Mesothelial cell of epicardium (in vitro differentiated cells): Measurements from ENCODE around the gene OTOP2. TPM values are rescaled to one million over a fixed set of nuclear protein-coding genes. Genes with fewer than 3 reads are reported as not detected.
"Not testable (repeated sequence)": the region's sequence is repeated elsewhere in the genome, so short reads cannot be mapped to it uniquely, and the experiment has no call there.

ENCODE experiments used
- DNase-seq, 2 experiments: peaks; one replicate each; pipeline ENCODE4 v3.0.0; 2021; ENCODE audit warnings: low spot score in 2 of 2; ENCODE audit not compliant: unreplicated experiment in 2 of 2
- H3K27ac Mint-ChIP-seq: 2 replicates; pipeline ENCODE4 v1.8.0; 2021; ENCODE audit warnings: mixed read lengths
- H3K27me3 Mint-ChIP-seq: 2 replicates; pipeline ENCODE4 v1.8.0; 2021; ENCODE audit warnings: low read depth, mixed read lengths
- H3K36me3 Mint-ChIP-seq: 2 replicates; pipeline ENCODE4 v1.8.0; 2021; ENCODE audit warnings: mixed read lengths
- H3K4me1 Mint-ChIP-seq: 2 replicates; pipeline ENCODE4 v1.8.0; 2021; ENCODE audit warnings: mixed read lengths
- H3K4me3 Mint-ChIP-seq: 2 replicates; pipeline ENCODE4 v1.8.0; 2021; ENCODE audit warnings: mild to moderate bottlenecking, moderate library complexity, mixed read lengths
- H3K9me3 Mint-ChIP-seq: 2 replicates; pipeline ENCODE4 v1.8.0; 2021; ENCODE audit warnings: mixed read lengths
- CTCF ChIP-seq: fragments of 200-600 bp; sonication (generic); IDR thresholded peaks from one replicate; pipeline ENCODE4 v1.5.0; 2021; ENCODE audit warnings: antibody characterized with exemption; ENCODE audit not compliant: unreplicated experiment
- total RNA-seq: library from RNA; stranded (reverse); gene quantifications from 3 replicates; pipeline ENCODE4 v1.2.1, GENCODE V29; 2021

Gene OTOP2
- total RNA-seq, 1 donor from 2014 or later = not detected

- Mint-ChIP-seq H3K9me3 (no peaks in the 10 kb centered on the region), H3K27me3 (peaks cover 8% of the 10 kb centered on the region), H3K27ac (no peak overlapping the region), H3K36me3 (no peaks in the 10 kb centered on the region), H3K4me3 (no peak overlapping the region), H3K4me1 (peaks cover 15% of the 10 kb centered on the region)
- no peak for DNase-seq
- no peak for TF ChIP-seq CTCF
Observed at GRCh38 chr17:74903671-74904070, 20.4 kb upstream of the OTOP2 start.

- TF ChIP-seq CTCF = no peak
- DNase-seq = no peak
- no peaks in the 10 kb centered on the region for H3K9me3 Mint-ChIP-seq
- no peak overlapping the region for H3K4me3 Mint-ChIP-seq
- H3K27ac Mint-ChIP-seq = no peak overlapping the region
- H3K36me3 Mint-ChIP-seq = no peaks in the 10 kb centered on the region
- H3K4me1 Mint-ChIP-seq = peaks cover 22% of the 10 kb centered on the region
- H3K27me3 Mint-ChIP-seq = peaks cover 3% of the 10 kb centered on the region
Observed at GRCh38 chr17:74904687-74905409, 19.2 kb upstream of the OTOP2 start.

- H3K4me3 Mint-ChIP-seq, H3K27ac Mint-ChIP-seq, H3K27me3 Mint-ChIP-seq, H3K36me3 Mint-ChIP-seq, DNase-seq, H3K9me3 Mint-ChIP-seq: not testable (repeated sequence)
- H3K4me1 Mint-ChIP-seq = peaks cover 22% of the 10 kb centered on the region
Observed at GRCh38 chr17:74906214-74906793, 17.8 kb upstream of the OTOP2 start.

GRCh38 chr17:74907012-74907411 is 17.1 kb upstream of the OTOP2 start:
- Mint-ChIP-seq H3K27ac (no peak overlapping the region), H3K36me3 (no peaks in the 10 kb centered on the region), H3K9me3 (no peaks in the 10 kb centered on the region), H3K27me3 (no peaks in the 10 kb centered on the region), H3K4me1 (peaks cover 22% of the 10 kb centered on the region), H3K4me3 (no peak overlapping the region)
- no peak for DNase-seq
- no peak for TF ChIP-seq CTCF

GRCh38 chr17:74909097-74909496 is 15.0 kb upstream of the OTOP2 start:
- H3K9me3 Mint-ChIP-seq, H3K27ac Mint-ChIP-seq, H3K36me3 Mint-ChIP-seq, H3K27me3 Mint-ChIP-seq, DNase-seq, H3K4me3 Mint-ChIP-seq: not testable (repeated sequence)
- peaks cover 22% of the 10 kb centered on the region for H3K4me1 Mint-ChIP-seq

DNA sequence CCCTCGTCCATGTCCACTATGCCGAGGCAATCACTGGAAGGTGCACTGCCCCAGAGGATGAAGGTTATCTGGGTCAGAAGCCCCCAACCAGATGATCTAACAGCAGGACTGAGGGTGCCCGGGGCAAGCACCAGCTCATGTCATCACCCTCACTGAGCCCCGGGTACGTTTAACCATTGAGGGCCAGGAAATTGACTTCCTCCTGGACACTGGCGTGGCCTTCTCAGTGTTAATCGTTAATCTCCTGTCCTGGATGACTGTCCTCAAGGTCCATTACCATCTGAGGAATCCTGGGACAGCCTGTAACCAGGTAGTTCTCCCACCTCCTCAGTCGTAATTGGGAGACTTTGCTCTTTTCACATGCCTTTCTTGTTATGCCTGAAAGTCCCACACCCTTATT is 12.7 kb upstream of the OTOP2 start:
- H3K27me3 Mint-ChIP-seq, H3K27ac Mint-ChIP-seq, H3K36me3 Mint-ChIP-seq, H3K4me3 Mint-ChIP-seq, DNase-seq, H3K9me3 Mint-ChIP-seq: not testable (repeated sequence)
- H3K4me1 Mint-ChIP-seq = peaks cover 21% of the 10 kb centered on the region

DNA sequence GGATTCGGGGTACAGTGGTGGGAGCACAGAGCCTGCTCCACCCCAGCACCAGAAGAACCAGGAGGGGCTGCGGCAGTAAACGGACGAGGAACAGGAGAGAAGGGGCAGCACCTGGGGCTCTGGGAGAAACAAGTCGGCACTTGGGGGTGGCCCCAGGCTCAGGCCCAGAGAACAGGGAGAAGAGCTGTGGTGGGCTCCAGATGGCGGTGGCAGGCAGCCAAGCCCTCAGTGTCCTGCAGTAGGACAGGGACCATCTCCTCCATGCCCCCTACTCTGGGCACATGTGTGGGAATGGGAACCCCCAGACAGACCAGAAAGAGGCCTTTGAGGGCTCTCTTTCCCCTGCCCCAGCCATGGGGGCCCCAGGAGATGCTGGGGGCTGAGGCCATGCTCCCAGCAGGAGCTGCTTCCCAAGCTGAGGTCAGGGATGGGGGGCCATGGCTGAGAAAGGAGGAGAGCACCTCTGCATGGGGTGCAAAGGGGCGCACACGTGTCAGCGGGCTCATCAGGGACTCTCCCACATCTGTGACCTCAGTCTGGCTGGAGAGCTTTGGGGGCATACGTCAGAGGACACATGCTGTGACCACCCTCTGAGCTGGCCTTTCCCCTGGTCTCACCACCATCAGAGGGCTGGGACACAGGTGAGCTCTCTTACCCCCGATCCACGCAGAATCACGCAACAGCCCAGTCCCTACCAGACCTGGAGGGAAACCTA is 7.8 kb upstream of the OTOP2 start:
- no peak for TF ChIP-seq CTCF
- Mint-ChIP-seq H3K36me3 (peaks cover 2% of the 10 kb centered on the region), H3K4me3 (no peak overlapping the region), H3K27ac (no peak overlapping the region), H3K4me1 (peaks cover 7% of the 10 kb centered on the region), H3K27me3 (peaks cover 2% of the 10 kb centered on the region), H3K9me3 (peaks cover 3% of the 10 kb centered on the region)
- no peak for DNase-seq
